Colonic mucosa (tissue), 4 donors: ENCODE measurements around the gene DNAJC8. TPM values are rescaled to one million over a fixed set of nuclear protein-coding genes. Genes with fewer than 3 reads are reported as not detected.

Experiments
- DNase-seq: peaks from one replicate; pipeline ENCODE4 v3.0.0-alpha.2; 2020
- H3K27ac ChIP-seq: fragments of 200-600 bp; one replicate; pipeline ENCODE4 v1.8.0; 2021
- H3K27me3 ChIP-seq: fragments of 200-600 bp; one replicate; pipeline ENCODE4 v1.8.0; 2021
- H3K36me3 ChIP-seq: fragments of 200-600 bp; one replicate; pipeline ENCODE4 v1.8.0; 2021
- H3K4me1 ChIP-seq: fragments of 200-600 bp; one replicate; pipeline ENCODE4 v1.8.0; 2021; ENCODE audit warnings: mild to moderate bottlenecking
- H3K4me3 ChIP-seq: fragments of 200-600 bp; one replicate; pipeline ENCODE4 v1.8.0; 2021
- H3K9ac ChIP-seq, 2 donors: one replicate each; pipeline ENCODE4 v1.7.0; 2013; ENCODE audit warnings: control low read depth in 2 of 2, low read depth in 2 of 2, low read length in 2 of 2
- H3K9me3 ChIP-seq: fragments of 200-600 bp; one replicate; pipeline ENCODE4 v1.8.0; 2021
- intact Hi-C: fragments of 100-400 bp; cut with DNase I; formaldehyde crosslinking; loops from one replicate; pipeline ENCODE4 v1.14.1; 2022
- total RNA-seq, 2 donors: library from RNA; stranded (reverse); fragmentation: NEBNext Ultra II Directional in 1 of 2; extraction: Animal tissue kit (Norgen Biotek cat#: 25700) in 1 of 2; gene quantifications; one replicate each; pipeline ENCODE4 v1.2.1, GENCODE V29; 2021
- TF ChIP-seq, protein P1 (sequence below): fragments of 200-600 bp; IDR thresholded peaks from one replicate; pipeline ENCODE4 v1.8.0; 2022; ENCODE audit warnings: antibody characterized with exemption, mild to moderate bottlenecking
- donor health status: healthy.
- donor health status: DM: no; HTN: no; CAD: no.
- donor health status: DM: no; HTN: no; CAD: no.

The DNAJC8 gene
- total RNA-seq, 2 donors from 2014 or later: 53.1 to 57.2 TPM

DNA sequence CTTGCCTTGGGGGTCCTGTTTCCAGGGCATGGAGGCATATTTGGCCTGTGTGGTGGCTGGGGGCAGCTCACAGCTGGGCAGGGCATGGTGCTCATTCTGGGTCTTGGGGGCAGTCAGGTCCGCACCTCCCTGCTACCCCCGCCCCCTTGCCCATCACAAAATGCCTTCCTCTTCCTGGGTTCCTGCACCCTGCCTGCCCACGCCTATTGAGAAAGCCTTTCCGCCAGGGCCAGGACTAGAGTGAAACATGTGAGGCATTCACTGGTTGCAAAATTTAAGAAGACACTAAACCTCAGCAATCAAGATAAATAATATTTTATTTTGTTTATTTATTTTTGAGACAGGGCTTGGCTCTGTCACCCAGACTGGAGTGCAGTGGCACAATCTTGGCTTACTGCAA is 76.0 kb downstream of the DNAJC8 start:
- TF ChIP-seq, protein P1, sequence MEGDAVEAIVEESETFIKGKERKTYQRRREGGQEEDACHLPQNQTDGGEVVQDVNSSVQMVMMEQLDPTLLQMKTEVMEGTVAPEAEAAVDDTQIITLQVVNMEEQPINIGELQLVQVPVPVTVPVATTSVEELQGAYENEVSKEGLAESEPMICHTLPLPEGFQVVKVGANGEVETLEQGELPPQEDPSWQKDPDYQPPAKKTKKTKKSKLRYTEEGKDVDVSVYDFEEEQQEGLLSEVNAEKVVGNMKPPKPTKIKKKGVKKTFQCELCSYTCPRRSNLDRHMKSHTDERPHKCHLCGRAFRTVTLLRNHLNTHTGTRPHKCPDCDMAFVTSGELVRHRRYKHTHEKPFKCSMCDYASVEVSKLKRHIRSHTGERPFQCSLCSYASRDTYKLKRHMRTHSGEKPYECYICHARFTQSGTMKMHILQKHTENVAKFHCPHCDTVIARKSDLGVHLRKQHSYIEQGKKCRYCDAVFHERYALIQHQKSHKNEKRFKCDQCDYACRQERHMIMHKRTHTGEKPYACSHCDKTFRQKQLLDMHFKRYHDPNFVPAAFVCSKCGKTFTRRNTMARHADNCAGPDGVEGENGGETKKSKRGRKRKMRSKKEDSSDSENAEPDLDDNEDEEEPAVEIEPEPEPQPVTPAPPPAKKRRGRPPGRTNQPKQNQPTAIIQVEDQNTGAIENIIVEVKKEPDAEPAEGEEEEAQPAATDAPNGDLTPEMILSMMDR: no peak
- Histone ChIP-seq H3K36me3 (no peaks in the 10 kb centered on the region), H3K4me3 (no peak overlapping the region), H3K9ac (no peak overlapping the region), H3K4me1 (no peaks in the 10 kb centered on the region), H3K27me3 (no peaks in the 10 kb centered on the region), H3K27ac (no peak overlapping the region), H3K9me3 (no peaks in the 10 kb centered on the region)
- no peak for DNase-seq
- intact Hi-C loops: no loop called here

DNA sequence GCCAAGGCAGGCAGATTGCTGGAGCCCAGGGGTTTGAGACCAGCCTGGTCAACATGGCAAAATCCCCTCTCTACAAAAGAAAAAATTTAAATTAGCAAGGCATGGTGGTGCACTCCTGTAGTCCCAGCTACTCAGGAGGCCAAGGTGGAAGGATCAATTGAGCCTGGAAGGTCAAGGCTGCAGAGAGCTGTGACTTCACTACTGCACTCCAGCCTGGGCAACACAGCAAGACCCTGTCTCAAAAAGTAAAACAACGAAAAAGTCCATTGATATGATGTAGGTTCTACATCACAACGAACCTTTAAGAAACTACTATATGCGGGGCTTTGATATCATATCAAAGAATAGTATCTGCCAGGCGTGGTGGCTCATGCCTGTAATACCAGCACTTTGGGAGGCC is 77.2 kb downstream of the DNAJC8 start:
- intact Hi-C loops: no loop called here
- H3K36me3 ChIP-seq: no peaks in the 10 kb centered on the region
- H3K4me1 ChIP-seq: no peaks in the 10 kb centered on the region
- no peak overlapping the region for H3K9ac ChIP-seq
- H3K9me3 ChIP-seq: no peaks in the 10 kb centered on the region
- no peak for DNase-seq
- no peak overlapping the region for H3K4me3 ChIP-seq
- H3K27ac ChIP-seq: no peak overlapping the region
- TF ChIP-seq, protein P1: no peak
- H3K27me3 ChIP-seq: no peaks in the 10 kb centered on the region

DNA sequence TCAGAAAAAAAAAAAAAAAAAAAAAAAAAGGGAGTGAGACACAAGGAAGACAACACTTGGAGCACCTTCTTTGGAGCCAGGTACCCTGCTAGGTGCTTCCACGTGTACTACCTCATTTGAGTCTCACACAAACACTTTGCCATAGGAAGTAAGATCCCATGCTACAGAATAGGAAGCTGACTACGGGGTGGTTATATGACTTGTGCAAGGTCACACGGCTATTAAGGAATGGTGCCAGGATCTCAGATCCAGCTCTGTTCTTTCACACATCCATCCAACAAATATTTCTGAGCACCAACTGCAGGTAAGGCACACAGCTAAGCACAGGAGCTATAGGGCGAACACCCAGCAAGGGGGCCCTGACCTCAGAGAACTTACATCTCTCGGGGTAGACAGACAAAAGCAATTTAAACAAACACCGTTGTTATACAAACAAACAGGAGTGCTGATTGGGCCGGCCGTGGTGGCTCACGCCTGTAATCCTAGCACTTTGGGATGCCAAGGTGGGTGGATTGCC is 78.7 kb downstream of the DNAJC8 start:
- no peaks in the 10 kb centered on the region for H3K4me1 ChIP-seq
- H3K27ac ChIP-seq: no peak overlapping the region
- intact Hi-C loops: no loop called here

More for the DNA sequence above, 78.7 kb downstream of the DNAJC8 start:
- H3K9me3 ChIP-seq: no peaks in the 10 kb centered on the region
- no peaks in the 10 kb centered on the region for H3K27me3 ChIP-seq
- H3K4me3 ChIP-seq: no peak overlapping the region
- TF ChIP-seq, protein P1: no peak
- DNase-seq: no peak
- no peaks in the 10 kb centered on the region for H3K36me3 ChIP-seq
- no peak overlapping the region for H3K9ac ChIP-seq

Other genes starting within 250 kb of the DNAJC8 start
- 10 to 100 TPM; 21.8 to 27.6 TPM for gene EYA3, start 144.4 kb downstream of the DNAJC8 start, total RNA-seq
- gene PTAFR, start 56.3 kb downstream of the DNAJC8 start, total RNA-seq: 1 to 10 TPM; 2.2 to 3.9 TPM
- 100 to 1,000 TPM; 326 to 331 TPM for gene ATP5IF1, start 3.1 kb upstream of the DNAJC8 start, total RNA-seq
- gene SESN2, start 26.5 kb upstream of the DNAJC8 start, total RNA-seq: 10 to 100 TPM; 34.0 to 34.6 TPM
- 10 to 100 TPM; 29.2 to 37.0 TPM for gene MED18, start 96.0 kb upstream of the DNAJC8 start, total RNA-seq
- 10 to 100 TPM; 43.1 to 49.8 TPM for gene PHACTR4, start 136.7 kb upstream of the DNAJC8 start, total RNA-seq